Pons (tissue), 1 donor: Measurements from ENCODE around the gene TENT5A.

Experiments
- DNase-seq: peaks from one replicate; pipeline ENCODE4 v3.0.0-alpha.2; 2016; ENCODE audit warnings: low spot score

TENT5A gene

GRCh38 chr6:81713205-81713604 is 39.3 kb downstream of the TENT5A start:
- no peak for DNase-seq

GRCh38 chr6:81708113-81708699 is 44.3 kb downstream of the TENT5A start:
- DNase-seq, result no peak

GRCh38 chr6:81704700-81705099 is 47.8 kb downstream of the TENT5A start:
- DNase-seq, result no peak

- no peak for DNase-seq
These were observed 52.1 kb downstream of the TENT5A start for GRCh38 chr6:81700414-81700813.

DNA sequence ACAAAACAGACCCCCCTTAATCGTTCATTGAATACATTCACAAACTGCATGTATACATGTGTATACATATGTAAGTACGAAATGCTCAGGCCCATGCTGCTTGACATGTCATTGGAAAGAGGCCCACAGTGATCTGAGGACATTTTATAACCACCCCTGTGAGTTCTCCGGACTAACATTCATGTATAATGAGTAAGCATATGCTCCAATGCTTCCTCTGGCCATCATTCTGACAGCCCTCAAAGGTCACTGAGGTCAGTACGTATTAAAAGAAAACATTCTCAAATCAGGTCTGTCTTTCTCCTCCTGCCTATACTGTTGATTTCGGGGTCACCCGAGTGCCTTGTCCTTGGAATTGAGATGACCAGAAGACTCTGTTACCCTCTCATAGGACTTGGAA is 54.9 kb downstream of the TENT5A start:
- DNase-seq, result no peak

- DNase-seq, result no peak
These were observed 56.0 kb downstream of the TENT5A start for GRCh38 chr6:81696524-81696923.
